Keratinocyte (primary cell): Measurements from ENCODE around the gene IPO8. TPM values are rescaled to one million over a fixed set of nuclear protein-coding genes. Genes with fewer than 3 reads are reported as not detected.

Experiments used
- DNase-seq: peaks from one replicate; pipeline ENCODE4 v3.0.0-alpha.2; 2011; ENCODE audit warnings: low read depth, missing footprints, low spot score
- FAIRE-seq: peaks from 2 replicates; lab custom pipeline; 2011; peaks lifted over from hg19 to GRCh38; lab: Jason Lieb, UNC
- H2AFZ ChIP-seq: 2 replicates; pipeline ENCODE4 v1.6.0; 2012; ENCODE audit warnings: low read length, control low read depth, inconsistent platforms; ENCODE audit not compliant: control insufficient read depth
- H3K27ac ChIP-seq: 2 replicates; pipeline ENCODE4 v1.5.1; 2011; ENCODE audit warnings: low read length; ENCODE audit not compliant: control insufficient read depth, insufficient read depth
- H3K27me3 ChIP-seq: 3 replicates; pipeline ENCODE4 v1.6.0; 2011; ENCODE audit warnings: low read length; ENCODE audit not compliant: control insufficient read depth, insufficient read depth; ENCODE audit errors: extremely low read depth
- H3K36me3 ChIP-seq, 2 experiments: 2 replicates in 1 of 2; 3 replicates in 1 of 2; pipeline ENCODE4 v1.5.1; 2011; ENCODE audit warnings: low read length in 2 of 2, mild to moderate bottlenecking in 1 of 2; ENCODE audit not compliant: control insufficient read depth in 2 of 2, insufficient read depth in 2 of 2; ENCODE audit errors: extremely low read depth in 1 of 2
- H3K4me1 ChIP-seq: 3 replicates; pipeline ENCODE4 v1.5.1; 2011; ENCODE audit warnings: low read length; ENCODE audit not compliant: control insufficient read depth, insufficient read depth; ENCODE audit errors: extremely low read depth
- H3K4me2 ChIP-seq: 3 replicates; pipeline ENCODE4 v1.6.0; 2011; ENCODE audit warnings: low read depth, low read length; ENCODE audit not compliant: control insufficient read depth, insufficient read depth; ENCODE audit errors: extremely low read depth
- H3K4me3 ChIP-seq, 3 experiments: fragments of 200-600 bp in 1 of 3; sonication (generic) in 1 of 3; 2 replicates in 2 of 3; 3 replicates in 1 of 3; pipeline ENCODE4 v1.5.1; 2011 to 2016; ENCODE audit warnings: low read length in 3 of 3, mild to moderate bottlenecking in 3 of 3, control low read depth in 2 of 3, inconsistent platforms in 1 of 3, low read depth in 1 of 3, mixed read lengths in 1 of 3, mixed run types in 1 of 3, moderate library complexity in 1 of 3; ENCODE audit not compliant: control insufficient read depth in 2 of 3, insufficient read depth in 2 of 3; ENCODE audit errors: extremely low read depth in 1 of 3
- H3K79me2 ChIP-seq: 2 replicates; pipeline ENCODE4 v1.6.0; 2012; ENCODE audit warnings: low read length; ENCODE audit not compliant: control insufficient read depth, insufficient read depth
- H3K9ac ChIP-seq: 3 replicates; pipeline ENCODE4 v1.6.0; 2011; ENCODE audit warnings: low read length; ENCODE audit not compliant: control insufficient read depth, insufficient read depth; ENCODE audit errors: extremely low read depth
- H3K9me1 ChIP-seq: 3 replicates; pipeline ENCODE4 v1.6.0; 2011; ENCODE audit warnings: low read length; ENCODE audit not compliant: control insufficient read depth, insufficient read depth; ENCODE audit errors: extremely low read depth
- H3K9me3 ChIP-seq: 2 replicates; pipeline ENCODE4 v1.5.1; 2012; ENCODE audit warnings: low read depth, low read length; ENCODE audit not compliant: control insufficient read depth
- H4K20me1 ChIP-seq: 3 replicates; pipeline ENCODE4 v1.6.0; 2011; ENCODE audit warnings: low read length; ENCODE audit not compliant: control insufficient read depth, insufficient read depth; ENCODE audit errors: extremely low read depth
- EZH2 ChIP-seq: IDR thresholded peaks from one replicate; pipeline ENCODE4 v1.6.1; 2012; ENCODE audit warnings: inconsistent platforms, mild to moderate bottlenecking, low read length, moderate library complexity
- dilution Hi-C: fragments of 300-500 bp; cut with MboI; formaldehyde crosslinking; loops from one replicate; pipeline ENCODE4 v1.7.0; 2020; ENCODE audit warnings: low sequenced_read_pairs; ENCODE audit not compliant: extremely low pct_ligation_motif_present
- polyA plus RNA-seq, 5 experiments: library from polyadenylated mRNA; depleted of rRNA in 3 of 5; stranded (reverse) in 3 of 5; stranded (forward) in 1 of 5; unstranded in 1 of 5; fragments of >200 nt; gene quantifications; 1 replicate in 1 of 5; 2 replicates in 3 of 5; 3 replicates in 1 of 5; pipeline versions ENCODE4 v1.2.1 to v1.2.3, GENCODE V29; 2011 to 2012; ENCODE audit warnings: missing spikeins in 2 of 5, low read depth in 1 of 5, low replicate concordance in 1 of 5
- TF ChIP-seq, protein P1 (sequence below), 3 experiments: IDR thresholded peaks in 1 of 3; conservative IDR thresholded peaks in 1 of 3; optimal IDR thresholded peaks in 1 of 3; 2 replicates in 2 of 3; 3 replicates in 1 of 3; pipeline versions ENCODE3 to v1.5.1; 2011; ENCODE audit warnings: low read length in 3 of 3, mild to moderate bottlenecking in 3 of 3, moderate library complexity in 2 of 3, control low read depth in 1 of 3, inconsistent platforms in 1 of 3; ENCODE audit not compliant: insufficient read depth in 2 of 3; ENCODE audit errors: extremely low read depth in 1 of 3

Gene IPO8
- polyA plus RNA-seq, 1 donor (not counting 4 experiments of a cell fraction or from before 2014, with no cell fraction given), result 18.8 TPM

DNA sequence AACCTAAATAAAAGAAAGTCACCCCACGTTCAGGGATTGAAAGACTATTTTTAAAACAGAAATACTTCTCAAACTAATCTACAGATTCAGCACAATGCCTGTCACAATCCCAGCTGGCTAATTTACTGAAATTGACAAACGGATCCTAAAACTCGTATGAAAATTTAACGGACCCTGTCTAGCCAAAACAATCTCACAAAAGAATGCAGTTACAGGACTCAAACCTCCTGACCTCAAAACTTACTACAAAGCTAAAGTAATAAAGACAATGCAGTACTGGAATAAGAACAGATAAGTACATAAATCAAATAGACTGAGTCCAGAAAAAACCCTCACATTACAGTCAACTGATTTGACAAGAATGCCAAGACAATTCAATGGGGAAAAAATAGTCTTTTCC, 48.8 kb downstream of the IPO8 start:
- H3K36me3 ChIP-seq, result peaks cover 0 to 3% of the 10 kb centered on the region in 2 experiments
- no peak overlapping the region for H2AFZ ChIP-seq
- DNase-seq, result no peak
- TF ChIP-seq, protein P1, sequence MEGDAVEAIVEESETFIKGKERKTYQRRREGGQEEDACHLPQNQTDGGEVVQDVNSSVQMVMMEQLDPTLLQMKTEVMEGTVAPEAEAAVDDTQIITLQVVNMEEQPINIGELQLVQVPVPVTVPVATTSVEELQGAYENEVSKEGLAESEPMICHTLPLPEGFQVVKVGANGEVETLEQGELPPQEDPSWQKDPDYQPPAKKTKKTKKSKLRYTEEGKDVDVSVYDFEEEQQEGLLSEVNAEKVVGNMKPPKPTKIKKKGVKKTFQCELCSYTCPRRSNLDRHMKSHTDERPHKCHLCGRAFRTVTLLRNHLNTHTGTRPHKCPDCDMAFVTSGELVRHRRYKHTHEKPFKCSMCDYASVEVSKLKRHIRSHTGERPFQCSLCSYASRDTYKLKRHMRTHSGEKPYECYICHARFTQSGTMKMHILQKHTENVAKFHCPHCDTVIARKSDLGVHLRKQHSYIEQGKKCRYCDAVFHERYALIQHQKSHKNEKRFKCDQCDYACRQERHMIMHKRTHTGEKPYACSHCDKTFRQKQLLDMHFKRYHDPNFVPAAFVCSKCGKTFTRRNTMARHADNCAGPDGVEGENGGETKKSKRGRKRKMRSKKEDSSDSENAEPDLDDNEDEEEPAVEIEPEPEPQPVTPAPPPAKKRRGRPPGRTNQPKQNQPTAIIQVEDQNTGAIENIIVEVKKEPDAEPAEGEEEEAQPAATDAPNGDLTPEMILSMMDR (optimal IDR thresholded peaks at IDR 0.05 in 1 of 3, IDR thresholded peaks at IDR 0.05 in 1 of 3, conservative IDR thresholded peaks at IDR 0.05 in 1 of 3; ENCODE audit: extremely low read depth in 1 of 3, insufficient read depth in 2 of 3, low read length in 3 of 3), result no peak
- no peak for TF ChIP-seq EZH2
- H3K27me3 ChIP-seq, result no peaks in the 10 kb centered on the region
- no peak overlapping the region for H3K4me3 ChIP-seq
- dilution Hi-C loops, result no loop called here
- no peaks in the 10 kb centered on the region for H3K9me1 ChIP-seq
- no peaks in the 10 kb centered on the region for H3K79me2 ChIP-seq
- FAIRE-seq, result no peak
- H3K4me1 ChIP-seq, result no peaks in the 10 kb centered on the region
- no peak overlapping the region for H3K4me2 ChIP-seq
- no peaks in the 10 kb centered on the region for H3K9me3 ChIP-seq
- no peaks in the 10 kb centered on the region for H4K20me1 ChIP-seq
- H3K27ac ChIP-seq, result no peak overlapping the region
- no peak overlapping the region for H3K9ac ChIP-seq

GRCh38 chr12:30643366-30643765, 52.3 kb downstream of the IPO8 start:
- TF ChIP-seq, protein P1 (optimal IDR thresholded peaks at IDR 0.05 in 1 of 3, IDR thresholded peaks at IDR 0.05 in 1 of 3, conservative IDR thresholded peaks at IDR 0.05 in 1 of 3; ENCODE audit: extremely low read depth in 1 of 3, insufficient read depth in 2 of 3, low read length in 3 of 3), result no peak
- no peak for TF ChIP-seq EZH2
- H3K36me3 ChIP-seq, result peaks cover 0 to 2% of the 10 kb centered on the region in 2 experiments
- no peak overlapping the region for H3K9ac ChIP-seq
- dilution Hi-C loops, result no loop called here
- no peak for FAIRE-seq
- H4K20me1 ChIP-seq, result no peaks in the 10 kb centered on the region
- no peak overlapping the region for H3K4me3 ChIP-seq
- DNase-seq, result no peak
- H3K79me2 ChIP-seq, result no peaks in the 10 kb centered on the region
- no peaks in the 10 kb centered on the region for H3K9me1 ChIP-seq
- H3K9me3 ChIP-seq, result no peaks in the 10 kb centered on the region
- H3K27ac ChIP-seq, result no peak overlapping the region
- no peaks in the 10 kb centered on the region for H3K4me1 ChIP-seq
- H2AFZ ChIP-seq, result no peak overlapping the region
- no peaks in the 10 kb centered on the region for H3K27me3 ChIP-seq
- no peak overlapping the region for H3K4me2 ChIP-seq
